ENCODE measurements around the gene NFIB. TPM values are rescaled to one million over a fixed set of nuclear protein-coding genes. Genes with fewer than 3 reads are reported as not detected.

The NFIB gene
- total RNA-seq, 1 donor from 2014 or later: 38.5 TPM

DNA sequence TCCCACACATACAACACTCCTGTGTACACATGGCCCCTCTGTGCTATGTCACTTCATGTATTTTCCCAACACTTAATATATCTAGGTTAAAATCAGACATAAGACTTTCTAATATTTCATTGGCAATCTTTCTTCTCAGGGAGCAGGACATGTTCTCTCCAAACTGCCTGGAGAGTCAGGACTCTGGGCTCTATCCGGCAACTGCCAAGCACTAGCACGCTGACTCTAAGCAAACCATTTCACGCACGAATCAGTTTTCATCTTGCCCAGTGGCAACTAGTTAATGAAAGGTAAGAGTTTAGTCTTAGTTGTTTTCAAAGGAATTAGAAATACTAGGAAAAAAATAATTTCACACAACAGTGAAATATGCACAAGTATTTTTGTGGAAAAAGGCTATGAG, 124.8 kb downstream of the NFIB start:
- DNase-seq (ENCODE audit: low read depth): no peak

DNA sequence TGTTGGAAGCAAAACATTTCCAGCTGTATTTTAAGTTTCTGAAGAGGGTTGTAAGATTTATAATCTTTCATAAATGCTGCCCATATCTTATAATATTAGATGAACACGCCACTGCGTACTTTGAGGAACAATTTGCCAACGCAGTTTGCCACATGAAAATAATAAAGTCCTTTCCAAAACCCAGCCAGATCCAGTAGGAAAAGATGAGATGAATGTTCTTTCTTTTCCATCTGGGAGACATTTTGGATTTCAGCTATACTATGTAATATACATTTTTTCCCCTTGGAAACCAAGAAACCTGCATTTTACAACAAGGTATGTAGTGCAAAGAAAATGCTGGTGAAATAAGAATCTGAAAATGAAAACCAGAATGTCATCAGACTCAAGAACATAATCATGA, 125.4 kb downstream of the NFIB start:
- no peak for DNase-seq (ENCODE audit: low read depth)

DNA sequence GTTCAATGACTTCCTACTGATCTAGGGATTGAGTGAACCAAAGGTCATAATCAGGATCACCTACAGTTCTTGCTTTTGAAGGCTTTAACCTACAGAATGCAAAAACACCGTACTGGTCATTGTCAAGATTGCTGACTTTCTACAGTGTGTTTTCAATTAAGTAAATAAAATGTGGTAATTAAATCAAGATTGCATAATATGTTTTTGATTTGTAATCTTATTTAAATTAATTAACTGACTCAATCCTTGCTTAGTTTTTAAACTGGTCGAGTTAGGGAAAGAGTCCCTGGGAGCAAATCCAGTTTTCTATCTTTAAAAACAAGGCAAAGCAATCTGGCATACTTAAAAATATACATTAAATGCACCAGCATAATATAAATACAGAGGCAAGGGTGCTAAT, 125.9 kb downstream of the NFIB start:
- no peak for DNase-seq (ENCODE audit: low read depth)

DNA sequence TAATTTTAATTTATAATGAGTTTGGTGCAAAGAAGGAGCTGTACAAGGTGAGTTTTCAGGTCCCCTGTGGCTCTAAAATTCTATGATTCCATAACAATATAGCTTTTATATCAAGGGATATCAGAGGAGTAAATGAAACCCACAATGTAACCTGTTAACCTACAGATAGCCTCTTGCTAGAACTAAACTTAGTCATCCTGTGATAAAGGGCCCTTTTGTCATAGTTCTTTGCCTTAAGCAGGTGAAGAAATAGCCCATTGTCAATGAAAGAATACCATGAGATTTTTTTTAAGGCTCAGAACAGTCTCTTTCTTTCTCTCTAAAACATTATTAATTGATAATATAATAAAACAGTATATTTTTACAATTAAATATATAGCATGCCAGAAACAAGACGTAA, 127.8 kb downstream of the NFIB start:
- no peak for DNase-seq (ENCODE audit: low read depth)

DNA sequence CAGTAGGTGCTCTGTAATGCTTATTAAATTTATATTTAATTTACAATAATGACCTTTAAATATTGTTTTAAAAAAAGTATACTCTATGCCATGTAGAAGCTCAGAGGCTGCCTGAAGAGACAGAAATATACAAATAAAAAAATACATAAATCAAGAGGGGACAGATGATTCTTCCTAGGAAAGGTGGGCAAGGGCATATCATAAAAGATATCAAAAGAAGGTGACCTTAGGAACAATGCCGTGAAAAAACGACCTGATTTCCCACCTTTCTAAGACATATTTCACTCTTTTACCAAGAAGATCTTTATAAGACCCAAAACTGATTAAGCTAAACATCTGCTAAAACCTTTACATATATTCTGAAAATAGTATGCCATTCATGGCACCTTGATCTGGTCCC, 128.9 kb downstream of the NFIB start:
- DNase-seq (ENCODE audit: low read depth): no peak

DNA sequence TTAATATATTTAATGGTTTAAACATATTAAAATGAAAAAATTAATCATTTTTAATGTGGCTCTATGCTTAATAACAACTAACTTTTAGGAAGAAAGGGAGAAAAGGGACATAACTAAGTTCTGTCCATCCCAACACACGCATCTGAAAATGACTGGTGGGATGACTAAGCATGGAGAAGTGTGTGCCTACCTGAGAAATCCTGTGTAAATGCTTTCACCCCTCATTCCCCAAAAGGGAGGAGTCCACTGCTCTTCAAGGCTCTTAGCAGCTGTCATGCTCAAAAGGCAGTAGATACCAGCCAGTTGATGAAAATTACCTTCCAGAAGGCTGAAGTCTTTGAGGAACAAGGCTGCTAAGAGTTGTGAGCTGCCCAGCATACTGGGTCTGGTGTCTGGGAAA, 130.9 kb downstream of the NFIB start:
- DNase-seq (ENCODE audit: low read depth): no peak

DNA sequence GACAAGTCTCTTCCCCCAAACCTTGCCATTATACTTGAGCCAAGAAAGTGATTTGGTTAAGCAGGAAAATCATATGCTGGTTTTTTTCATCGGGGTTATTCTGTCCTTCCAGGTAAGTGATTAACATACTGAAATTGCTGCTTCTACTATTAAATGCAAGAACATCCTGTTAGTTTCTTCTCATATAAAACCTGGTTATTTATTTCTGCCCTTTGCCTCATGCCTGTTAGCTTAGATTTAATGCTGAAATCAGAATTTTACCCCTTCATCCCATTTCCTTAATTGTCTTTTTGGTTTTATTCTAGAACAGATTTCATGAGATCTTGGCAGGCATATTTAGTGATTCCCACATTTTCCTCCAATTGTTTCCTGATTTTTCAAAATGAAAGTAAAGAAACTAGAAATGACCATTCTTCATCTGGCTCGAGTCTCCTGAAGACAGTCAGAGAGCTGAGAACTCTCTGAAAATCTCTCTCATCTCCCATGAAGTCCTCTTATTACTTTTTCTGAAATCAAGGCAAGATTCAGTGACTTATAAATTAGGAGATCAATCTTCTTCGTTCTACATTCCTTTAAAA, 132.9 kb downstream of the NFIB start:
- no peak for DNase-seq (ENCODE audit: low read depth)

DNA sequence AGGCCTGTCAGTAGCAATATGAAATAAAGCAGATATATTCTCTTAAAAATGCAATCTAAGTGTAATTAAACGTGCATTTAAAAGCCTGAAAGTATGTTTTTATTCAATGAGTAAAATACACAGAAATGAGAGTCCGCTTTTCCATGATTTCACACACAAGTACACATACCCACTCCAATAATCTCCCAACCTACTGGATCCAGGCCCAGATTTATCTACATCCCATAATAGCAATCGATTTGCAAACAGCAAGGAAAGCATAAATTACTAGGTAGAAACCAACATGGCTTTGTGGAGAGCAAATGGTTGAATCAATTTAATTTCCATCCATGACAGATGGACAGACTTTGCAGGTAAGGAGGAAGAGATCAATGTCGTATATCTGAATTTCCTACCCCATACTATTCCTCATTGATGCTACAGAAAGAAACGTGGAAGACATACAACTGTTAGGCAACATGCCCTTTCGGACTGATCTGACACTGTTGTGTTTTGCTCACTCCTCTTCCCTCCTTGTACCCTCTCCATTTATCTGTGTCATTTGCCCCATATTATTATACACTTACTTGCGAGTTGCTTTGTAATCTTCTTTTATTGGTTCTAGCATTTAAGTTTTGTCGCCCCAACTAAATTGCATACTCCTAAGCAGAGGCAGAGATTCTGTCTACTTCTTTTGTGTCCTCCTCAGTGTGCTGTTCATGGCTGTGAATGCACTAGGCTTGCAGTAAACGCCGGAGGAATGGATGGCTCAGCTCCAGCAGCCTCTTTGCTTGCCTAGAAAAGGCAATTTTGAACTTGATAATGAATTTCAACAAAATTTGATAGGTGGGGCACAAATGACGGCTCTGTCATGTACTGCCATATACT, 133.6 kb downstream of the NFIB start:
- no peak for DNase-seq (ENCODE audit: low read depth)

DNA sequence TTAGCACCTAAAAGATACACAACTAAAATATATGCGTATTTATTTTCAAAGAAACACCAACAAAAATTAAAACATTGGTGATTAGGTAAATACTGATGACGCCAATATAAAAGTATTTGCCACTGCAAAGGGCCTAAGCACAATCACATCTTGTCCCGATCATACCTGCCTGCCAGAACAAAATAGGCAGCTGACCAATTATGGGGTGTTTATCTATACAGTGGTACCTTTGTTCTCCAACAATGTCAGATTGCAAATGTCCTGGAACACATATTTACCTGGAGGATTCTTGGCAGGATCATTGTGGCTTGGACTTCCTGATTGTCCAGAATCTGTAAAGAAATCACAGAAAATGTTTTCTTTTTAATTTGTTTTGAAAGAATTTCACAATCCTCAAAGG, 134.5 kb downstream of the NFIB start:
- no peak for DNase-seq (ENCODE audit: low read depth)

DNA sequence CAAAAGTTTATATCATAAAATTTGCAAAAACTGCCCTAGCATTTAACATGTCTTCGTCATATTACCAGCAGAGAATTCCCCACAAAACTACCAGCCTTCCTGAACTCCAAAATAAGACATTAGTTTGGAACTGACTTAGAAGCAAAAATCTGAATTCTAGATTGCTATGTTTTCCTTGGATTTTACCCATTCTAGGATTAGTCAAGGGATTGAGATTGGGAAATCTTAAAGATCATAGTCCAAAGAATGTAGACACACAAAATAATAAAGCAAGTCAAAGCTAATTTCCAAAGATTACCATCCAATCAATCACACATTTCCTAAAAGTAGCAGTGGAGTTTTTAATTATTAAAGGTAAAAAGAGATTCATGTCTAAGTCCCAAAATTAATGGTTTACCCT, 138.2 kb downstream of the NFIB start:
- DNase-seq (ENCODE audit: low read depth): no peak

DNA sequence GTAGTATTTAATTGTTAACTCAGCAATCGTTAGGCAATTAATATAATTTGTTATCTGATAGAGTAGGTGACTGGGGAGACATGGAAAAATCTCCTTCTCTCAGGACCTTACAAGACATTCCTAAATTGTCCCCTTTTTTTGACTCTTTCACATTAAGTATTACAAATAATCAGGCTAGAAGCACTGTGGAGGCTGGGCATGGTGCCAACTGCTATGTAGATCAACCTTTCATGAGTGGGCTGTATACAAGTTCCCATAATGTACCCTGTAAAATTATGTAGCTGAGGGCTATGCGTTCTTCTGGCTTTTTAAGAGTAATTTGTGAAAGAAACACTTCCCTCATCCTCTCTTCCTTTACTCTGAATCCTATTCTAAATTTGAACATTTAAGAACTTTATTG, 140.2 kb downstream of the NFIB start:
- DNase-seq (ENCODE audit: low read depth): peak; percentile 33

DNA sequence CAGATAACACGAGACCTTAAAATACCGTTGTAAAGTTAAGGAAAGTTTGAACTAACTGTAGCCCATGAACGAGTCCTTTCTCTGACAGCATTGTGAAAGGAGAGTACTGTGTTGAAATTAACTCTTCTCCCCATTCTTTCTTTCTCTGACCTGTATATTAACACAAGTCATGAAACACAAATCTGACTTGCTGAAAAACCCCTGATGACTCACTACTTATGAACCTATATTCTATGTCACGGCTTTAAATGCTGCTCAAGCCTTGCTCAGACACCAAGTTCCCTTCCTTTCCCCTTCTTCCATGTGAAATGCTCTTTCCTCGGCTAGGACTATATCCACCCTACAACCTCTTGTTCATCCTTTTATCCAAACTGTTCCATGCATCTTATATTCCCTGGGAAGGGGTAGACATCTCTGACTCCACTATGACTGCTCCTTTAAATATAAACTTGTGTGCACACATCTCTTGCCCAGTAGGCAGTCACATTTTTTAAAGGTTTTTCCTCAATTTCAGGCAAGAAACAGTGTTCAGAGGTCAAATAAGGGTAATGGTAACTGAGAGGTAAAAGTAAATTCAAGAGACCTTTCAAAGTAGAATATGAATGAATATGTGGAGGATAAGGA, 142.9 kb downstream of the NFIB start:
- peak; percentile 59 for DNase-seq (ENCODE audit: low read depth)

DNA sequence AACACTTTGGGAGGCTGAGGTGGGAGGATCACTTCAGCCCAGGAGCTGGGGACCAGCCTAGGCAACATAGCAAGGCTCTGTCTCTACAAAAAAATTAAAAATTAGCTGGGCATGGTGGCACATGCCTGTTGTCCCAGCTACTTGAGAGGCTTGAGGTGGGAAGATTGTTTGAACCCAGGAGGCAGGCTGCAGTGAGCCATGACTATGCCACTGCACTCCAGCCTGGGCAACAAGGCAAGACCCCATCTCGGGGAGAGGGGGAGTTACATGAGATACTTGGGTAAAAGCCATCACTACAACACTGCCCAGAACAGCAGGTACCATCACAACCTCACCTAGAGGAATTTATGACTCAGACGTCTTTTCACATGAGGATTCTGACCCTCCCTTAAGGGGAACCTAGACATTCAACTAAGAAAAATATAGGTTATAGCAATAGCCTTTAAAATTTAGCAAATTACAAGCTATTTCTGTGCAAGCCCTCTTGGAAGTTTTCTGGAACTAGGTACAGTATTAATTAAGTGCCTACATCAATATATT, 143.5 kb downstream of the NFIB start:
- no peak for DNase-seq (ENCODE audit: low read depth)

DNA sequence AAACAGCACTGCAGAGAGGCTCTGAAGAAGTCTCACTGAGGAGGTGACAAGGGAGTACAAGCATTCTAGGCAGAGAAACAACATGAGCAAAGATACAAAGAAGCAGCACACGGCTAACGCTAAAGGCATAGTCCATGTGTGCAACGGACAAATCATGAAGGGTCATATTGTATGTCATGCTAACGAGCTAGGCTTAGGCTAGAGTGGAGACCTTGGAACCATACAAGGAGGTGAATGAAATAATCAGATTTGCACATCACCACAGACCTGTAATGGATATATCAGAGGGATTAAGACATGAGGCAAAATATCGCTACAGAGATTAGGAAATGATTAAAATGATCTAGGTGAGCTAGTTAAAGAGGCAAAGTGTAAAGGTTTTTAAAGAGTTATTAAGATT, 145.6 kb downstream of the NFIB start:
- DNase-seq (ENCODE audit: low read depth): no peak

DNA sequence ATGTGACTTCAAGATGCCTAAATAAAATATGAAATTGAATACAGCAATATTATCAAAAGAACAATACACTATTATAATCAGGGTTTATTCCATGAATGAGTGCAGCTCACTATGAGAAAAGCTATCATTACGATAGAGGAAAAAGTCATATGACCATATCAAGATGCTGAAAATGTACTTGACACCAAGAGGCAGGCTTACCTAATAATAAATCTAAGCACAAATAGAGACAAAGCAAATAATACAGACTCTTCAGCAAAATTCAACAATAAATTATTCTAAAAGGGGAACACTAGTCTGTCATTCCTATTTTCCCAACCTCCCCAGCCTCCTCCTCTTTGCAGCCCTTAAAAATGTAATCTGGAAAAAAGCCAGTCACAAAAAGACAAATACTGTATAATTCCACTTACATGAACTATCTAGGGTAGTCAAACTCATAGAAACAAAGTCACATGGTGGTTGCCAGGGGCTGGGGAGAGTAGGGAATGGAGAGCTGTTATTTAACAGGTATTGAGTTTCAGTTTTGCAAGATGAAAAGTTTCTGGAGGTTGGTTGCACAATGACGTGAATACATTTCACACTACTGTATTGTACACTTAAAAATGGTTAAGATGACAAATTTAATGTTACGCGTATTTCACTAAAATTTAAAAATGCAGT, 148.4 kb downstream of the NFIB start:
- no peak for DNase-seq (ENCODE audit: low read depth)

DNA sequence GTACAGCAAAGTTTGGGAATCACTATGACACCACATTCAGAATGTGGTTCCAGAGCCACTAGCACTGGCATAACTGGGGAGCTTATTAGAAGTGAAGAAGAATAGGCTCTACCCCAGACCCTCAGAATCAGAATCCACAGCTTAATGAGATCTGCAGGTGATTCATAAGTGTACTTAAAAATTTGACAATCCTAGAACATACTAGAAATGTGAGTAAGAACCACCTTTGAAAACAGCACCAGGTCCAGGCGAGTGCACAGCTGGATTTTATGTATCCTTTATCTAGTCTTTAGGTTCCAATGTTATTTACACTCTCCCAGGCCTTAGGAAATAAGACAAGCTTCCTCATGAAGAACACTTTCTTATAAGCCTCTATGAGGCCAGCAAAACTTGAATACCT, 149.0 kb downstream of the NFIB start:
- DNase-seq (ENCODE audit: low read depth): no peak

DNA sequence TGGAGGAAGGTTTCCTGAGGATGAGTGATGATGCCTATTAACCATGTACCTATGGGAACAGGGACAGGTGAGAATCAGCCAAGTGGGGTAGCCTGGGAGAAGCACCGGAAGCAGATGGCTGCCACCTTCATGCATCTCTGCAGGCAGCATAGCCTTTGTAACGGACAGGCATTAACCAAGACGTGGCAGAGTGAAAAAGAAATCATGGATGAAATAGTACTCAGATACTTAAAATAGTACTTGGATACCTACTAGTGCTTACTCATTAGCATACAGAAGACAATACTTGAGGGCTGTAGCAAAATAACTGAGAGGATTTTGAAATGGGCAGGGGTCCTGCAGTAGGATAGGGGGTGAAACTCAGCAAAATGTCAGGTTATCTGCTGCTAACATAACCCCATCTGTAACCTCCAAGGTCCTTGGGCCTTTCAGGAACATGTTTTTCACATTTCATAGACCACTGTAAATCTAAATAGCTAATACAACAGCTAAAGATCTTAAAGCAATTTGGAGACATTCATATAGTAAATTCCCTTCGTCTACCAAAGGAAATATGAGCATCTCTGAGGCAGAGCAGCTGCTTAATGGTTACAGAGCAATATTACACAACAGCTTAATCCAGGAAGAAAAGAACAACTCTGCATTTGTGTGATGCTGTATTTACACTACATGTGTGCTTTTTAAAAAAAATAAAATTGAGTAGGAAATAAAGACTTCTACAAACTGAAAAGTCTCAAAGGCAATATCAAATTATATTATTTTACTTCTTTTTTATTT, 154.3 kb downstream of the NFIB start:
- DNase-seq (ENCODE audit: low read depth): no peak

DNA sequence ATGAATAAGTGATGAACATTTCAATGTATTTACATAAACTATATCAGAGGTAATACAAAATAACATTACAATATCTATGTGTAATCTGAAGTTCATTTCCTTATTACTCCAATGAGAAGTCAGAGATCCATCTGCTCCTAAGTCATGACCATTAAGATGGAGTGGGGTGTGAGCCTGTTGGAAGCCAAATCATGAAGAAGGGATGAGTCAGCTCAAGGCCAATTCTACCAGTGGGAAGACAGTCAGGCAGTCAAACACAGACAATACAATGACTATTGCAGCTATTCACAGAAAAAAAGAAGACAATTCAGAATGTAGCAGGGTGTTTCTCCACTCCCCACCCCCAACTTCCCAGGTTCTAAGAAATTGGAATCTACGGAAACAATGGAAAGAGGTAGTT, 155.0 kb downstream of the NFIB start:
- peak; percentile 56 for DNase-seq (ENCODE audit: low read depth)

DNA sequence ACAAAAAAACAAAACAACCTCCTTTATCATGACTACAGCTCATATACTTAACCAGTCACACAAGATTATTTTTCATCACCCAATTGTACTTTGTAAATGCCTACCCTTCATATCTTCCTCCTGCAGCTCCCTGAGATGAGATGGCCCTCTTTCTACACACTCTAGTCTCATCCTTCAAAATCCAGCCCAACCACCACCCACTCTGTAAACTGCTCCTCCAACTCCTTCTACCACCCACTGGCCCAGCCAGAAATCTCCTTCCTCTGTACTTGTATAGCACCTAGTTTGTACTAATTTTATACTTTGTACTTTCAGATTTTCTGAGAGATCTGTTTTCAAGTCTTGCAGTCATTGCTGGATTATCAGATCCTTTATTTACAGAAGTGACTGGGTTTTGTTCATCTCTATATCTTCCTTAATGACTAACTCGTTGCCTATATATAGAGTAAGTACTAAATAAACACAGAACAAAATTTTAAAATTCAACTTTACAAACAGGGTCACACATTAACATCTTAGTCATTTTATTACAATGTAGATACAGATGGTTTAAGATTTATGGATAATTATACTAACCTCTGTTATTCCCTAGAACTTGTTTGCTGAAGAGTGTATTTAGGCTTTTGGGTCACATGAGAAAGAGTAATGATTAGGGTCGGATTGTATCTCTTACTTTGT, 155.7 kb downstream of the NFIB start:
- DNase-seq (ENCODE audit: low read depth): no peak

DNA sequence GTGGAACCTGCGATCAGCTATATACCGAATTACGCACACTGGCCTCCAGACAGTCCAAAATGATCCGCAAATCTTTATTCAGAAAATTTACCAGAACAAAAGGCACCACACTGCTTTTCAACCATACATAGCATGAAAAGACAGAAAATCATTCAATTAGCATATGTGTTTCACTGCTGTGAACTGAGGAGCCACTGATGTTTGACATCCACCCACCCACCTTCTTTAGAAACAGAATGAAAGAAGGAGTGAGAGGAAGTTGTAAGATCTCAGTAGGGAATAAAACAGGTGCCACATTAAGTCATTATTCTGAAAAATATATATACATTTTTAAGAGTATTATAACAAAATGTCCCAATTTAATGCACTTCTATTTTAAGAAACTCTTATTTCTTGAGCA, 156.8 kb downstream of the NFIB start:
- DNase-seq (ENCODE audit: low read depth): no peak

DNA sequence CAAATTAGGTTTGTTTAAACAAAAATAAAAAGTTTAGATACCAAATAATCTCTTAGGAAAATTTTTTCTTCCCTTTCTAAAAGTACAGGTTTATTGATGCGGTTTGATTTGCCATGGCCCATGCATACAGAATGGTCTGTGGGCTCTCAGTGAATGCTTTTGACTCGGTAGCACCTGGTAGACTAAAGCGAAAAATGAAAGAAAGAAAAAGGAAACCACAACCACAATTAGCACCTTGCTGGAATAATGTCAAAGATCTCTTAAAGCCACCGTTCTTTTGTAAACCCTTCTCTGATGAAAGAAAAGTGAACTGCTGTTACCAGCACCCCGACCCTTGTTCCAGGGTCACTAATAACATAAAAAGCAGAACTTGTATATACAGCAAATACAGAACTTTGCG, 157.9 kb downstream of the NFIB start:
- no peak for DNase-seq (ENCODE audit: low read depth)

All from renal cortical epithelial cell (primary cell).